Endodermal cell (in vitro differentiated cells): Measurements from ENCODE around the gene SBF2. TPM values are rescaled to one million over a fixed set of nuclear protein-coding genes. Genes with fewer than 3 reads are reported as not detected.
A peak's percentile ranks its signal among the peaks of the same experiment; 100 is the strongest.

Experiments used
- DNase-seq: peaks from one replicate; pipeline ENCODE4 v3.0.0-alpha.2; 2017
- H3K27ac ChIP-seq: 2 replicates; pipeline ENCODE4 v1.5.1; 2013; ENCODE audit warnings: mild to moderate bottlenecking, low read depth, low read length, moderate library complexity
- H3K27me3 ChIP-seq: 2 replicates; pipeline ENCODE4 v1.6.1; 2013; ENCODE audit warnings: mild to moderate bottlenecking, low read length, moderate library complexity; ENCODE audit not compliant: insufficient read depth, control insufficient read depth, poor library complexity, severe bottlenecking
- H3K36me3 ChIP-seq: 2 replicates; pipeline ENCODE4 v1.7.0; 2013; ENCODE audit warnings: mild to moderate bottlenecking, low read length, moderate library complexity; ENCODE audit not compliant: control insufficient read depth, insufficient read depth
- H3K4me1 ChIP-seq: one replicate; pipeline ENCODE4 v1.7.0; 2013; ENCODE audit warnings: low read length; ENCODE audit not compliant: control insufficient read depth, insufficient read depth
- H3K4me3 ChIP-seq: 2 replicates; pipeline ENCODE4 v1.5.1; 2013; ENCODE audit warnings: mild to moderate bottlenecking, low read length, moderate library complexity
- H3K9ac ChIP-seq: 2 replicates; pipeline ENCODE4 v1.6.1; 2013; ENCODE audit warnings: mild to moderate bottlenecking, low read length, moderate library complexity; ENCODE audit not compliant: poor library complexity, severe bottlenecking; ENCODE audit errors: extremely low read depth
- H3K9me3 ChIP-seq: 2 replicates; pipeline ENCODE4 v1.6.1; 2013; ENCODE audit warnings: mild to moderate bottlenecking, low read length, moderate library complexity; ENCODE audit not compliant: control insufficient read depth
- H3K27ac Mint-ChIP-seq: 2 replicates; pipeline ENCODE4 v1.8.0; 2020; ENCODE audit warnings: mixed read lengths
- H3K27me3 Mint-ChIP-seq: 2 replicates; pipeline ENCODE4 v1.8.0; 2021; ENCODE audit warnings: mild to moderate bottlenecking, mixed read lengths; ENCODE audit not compliant: insufficient read depth
- H3K36me3 Mint-ChIP-seq: 2 replicates; pipeline ENCODE4 v1.8.0; 2020; ENCODE audit warnings: low read depth, mixed read lengths
- H3K4me1 Mint-ChIP-seq: 2 replicates; pipeline ENCODE4 v1.8.0; 2020; ENCODE audit warnings: mixed read lengths
- H3K4me3 Mint-ChIP-seq: 2 replicates; pipeline ENCODE4 v1.8.0; 2020; ENCODE audit warnings: mild to moderate bottlenecking, moderate library complexity, mixed read lengths
- H3K9me3 Mint-ChIP-seq: 2 replicates; pipeline ENCODE4 v1.8.0; 2020; ENCODE audit warnings: mild to moderate bottlenecking, mixed read lengths
- CTCF ChIP-seq: fragments of 200-600 bp; sonication (generic); conservative IDR thresholded peaks from 2 replicates; pipeline ENCODE4 v1.5.0; 2021; ENCODE audit warnings: antibody characterized with exemption, mild to moderate bottlenecking
- WGBS, 2 experiments: methylation state at CpG; one replicate each; pipeline versions ENCODE4 v1.1.5 to v1.1.7; 2013; ENCODE audit warnings: missing lambda C conversion rate in 2 of 2, mixed read lengths in 1 of 2; ENCODE audit not compliant: insufficient coverage in 1 of 2, insufficient read length in 1 of 2; 5-methylcytosine and 5-hydroxymethylcytosine counted together
- total RNA-seq, 2 donors: library from RNA; stranded (reverse); fragmentation: NEBNext Ultra II Directional in 1 of 2; extraction: Animal tissue kit (Norgen Biotek cat#: 25700) in 1 of 2; gene quantifications; 2 replicates in 1 of 2; 3 replicates in 1 of 2; pipeline ENCODE4 v1.2.1, GENCODE V29; 2021

The SBF2 gene
- total RNA-seq, 2 donors from 2014 or later: 27.1 to 32.5 TPM

DNA sequence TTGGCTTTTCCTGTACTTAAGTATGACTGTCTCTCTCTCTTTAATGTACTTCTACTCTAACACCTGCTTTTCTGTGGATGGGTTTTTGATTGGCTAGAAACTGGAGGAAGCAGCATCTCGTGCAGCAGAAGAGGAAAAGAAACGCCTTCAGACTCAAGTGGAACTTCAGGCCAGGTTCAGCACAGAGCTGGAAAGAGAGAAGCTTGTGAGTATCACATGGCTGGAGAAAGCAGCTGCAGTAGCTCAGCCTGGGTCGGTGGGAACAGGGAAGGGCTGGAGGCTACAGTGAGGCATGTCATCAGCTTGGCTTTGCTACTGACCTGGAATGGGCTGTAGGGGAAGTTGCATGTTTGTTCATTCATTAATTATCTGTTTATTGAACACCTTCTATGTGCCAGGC, 555.9 kb downstream of the SBF2 start:
- H3K27ac ChIP-seq: no peak overlapping the region
- no peak for DNase-seq
- H3K9ac ChIP-seq: no peak overlapping the region
- Mint-ChIP-seq H3K4me1 (peaks cover 4% of the 10 kb centered on the region), H3K4me3 (no peak overlapping the region), H3K27me3 (no peaks in the 10 kb centered on the region), H3K9me3 (peaks cover 11% of the 10 kb centered on the region), H3K36me3 (peaks cover 71% of the 10 kb centered on the region), H3K27ac (peak overlapping the region; percentile 1)
- peaks cover 23% of the 10 kb centered on the region for H3K9me3 ChIP-seq
- TF ChIP-seq CTCF: no peak
- peaks cover 84% of the 10 kb centered on the region for H3K36me3 ChIP-seq
- no peaks in the 10 kb centered on the region for H3K27me3 ChIP-seq
- H3K4me1 ChIP-seq: no peaks in the 10 kb centered on the region
- WGBS, 2 experiments: 72 to 81% methylated on average over 3 of the region's 3 CpGs
- no peak overlapping the region for H3K4me3 ChIP-seq

GRCh38 chr11:9736365-9736764, 557.7 kb downstream of the SBF2 start:
- no peak for DNase-seq
- H3K4me1 ChIP-seq: no peaks in the 10 kb centered on the region
- Mint-ChIP-seq H3K4me3 (no peak overlapping the region), H3K27me3 (no peaks in the 10 kb centered on the region), H3K9me3 (peaks cover 2% of the 10 kb centered on the region), H3K36me3 (peaks cover 68% of the 10 kb centered on the region), H3K27ac (peak overlapping the region; percentile 29), H3K4me1 (peaks cover 4% of the 10 kb centered on the region)
- TF ChIP-seq CTCF: no peak
- no peak overlapping the region for H3K9ac ChIP-seq
- H3K36me3 ChIP-seq: peaks cover 83% of the 10 kb centered on the region
- H3K4me3 ChIP-seq: no peak overlapping the region
- WGBS, 2 experiments: 83 to 90% methylated on average over 1 to 2 of the region's 2 CpGs
- H3K27me3 ChIP-seq: no peaks in the 10 kb centered on the region
- no peak overlapping the region for H3K27ac ChIP-seq
- H3K9me3 ChIP-seq: peaks cover 16% of the 10 kb centered on the region

DNA sequence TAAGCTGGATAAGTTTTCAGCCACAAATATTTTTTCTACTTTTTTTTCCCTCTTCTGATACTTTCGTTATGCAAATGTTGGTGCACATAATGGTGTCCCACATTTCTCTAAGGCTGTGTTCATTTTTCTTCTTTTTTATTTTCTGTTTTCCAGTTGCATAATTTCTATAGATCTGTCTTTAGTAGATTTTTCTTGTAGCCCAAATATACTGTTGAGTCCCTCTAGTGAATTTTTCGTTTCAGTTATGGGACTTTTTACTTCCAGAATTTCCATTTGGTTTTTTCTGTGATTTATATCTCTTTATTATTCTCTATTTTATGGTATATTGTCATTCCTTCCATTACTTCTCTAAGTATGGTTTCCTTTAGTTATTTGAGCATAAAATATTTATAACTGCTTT, 558.1 kb downstream of the SBF2 start:
- Mint-ChIP-seq H3K9me3 (no peaks in the 10 kb centered on the region), H3K4me3 (no peak overlapping the region), H3K36me3 (peaks cover 65% of the 10 kb centered on the region), H3K27ac (no peak overlapping the region), H3K4me1 (peaks cover 4% of the 10 kb centered on the region), H3K27me3 (no peaks in the 10 kb centered on the region)
- H3K27ac ChIP-seq: no peak overlapping the region
- H3K4me1 ChIP-seq: no peaks in the 10 kb centered on the region
- H3K27me3 ChIP-seq: no peaks in the 10 kb centered on the region
- H3K36me3 ChIP-seq: peaks cover 79% of the 10 kb centered on the region
- 94% methylated on average over 1 of the region's 2 CpGs; no CpG with 5 or more reads in 1 of the 2 experiments for WGBS, 2 experiments
- no peak for TF ChIP-seq CTCF
- DNase-seq: no peak
- peak overlapping the region; percentile 9 for H3K4me3 ChIP-seq
- H3K9ac ChIP-seq: no peak overlapping the region
- peaks cover 14% of the 10 kb centered on the region for H3K9me3 ChIP-seq
